COLO829 (cell line): ENCODE data around the gene RIMS3.
"Not testable (repeated sequence)": the region's sequence is repeated elsewhere in the genome, so short reads cannot be mapped to it uniquely, and the experiment has no call there.

ENCODE experiments used
- DNase-seq: peaks from one replicate; pipeline ENCODE4 v3.0.0; 2012; ENCODE audit warnings: low spot score

RIMS3 gene

GRCh38 chr1:40665335-40666171, at the start of gene RIMS3:
Gene RIMS3, minus strand, starts transcription at chr1:40665682. Its CDS starts 23,757 bp downstream, at chr1:40641925.
- peak; percentile 72 for DNase-seq

GRCh38 chr1:40712997-40713396, 47.5 kb upstream of the RIMS3 start:
- no peak for DNase-seq

GRCh38 chr1:40712405-40712944, 47.0 kb upstream of the RIMS3 start:
- no peak for DNase-seq

GRCh38 chr1:40711465-40712404, 46.3 kb upstream of the RIMS3 start:
- DNase-seq, result no peak

GRCh38 chr1:40710581-40711315, 45.3 kb upstream of the RIMS3 start:
- DNase-seq, result peak; percentile 41

- DNase-seq, result no peak
Observed at GRCh38 chr1:40709802-40710278, 44.4 kb upstream of the RIMS3 start.

- no peak for DNase-seq
Observed at GRCh38 chr1:40709100-40709801, 43.8 kb upstream of the RIMS3 start.

- DNase-seq, result no peak
Observed at GRCh38 chr1:40708750-40709099, 43.2 kb upstream of the RIMS3 start.

- no peak for DNase-seq
Observed at GRCh38 chr1:40706626-40707025, 41.1 kb upstream of the RIMS3 start.

- DNase-seq, result no peak
Observed at GRCh38 chr1:40704817-40705733, 39.6 kb upstream of the RIMS3 start.

- peak; percentile 63 for DNase-seq
Observed at GRCh38 chr1:40703316-40703715, 37.8 kb upstream of the RIMS3 start.

GRCh38 chr1:40702810-40703209, 37.3 kb upstream of the RIMS3 start:
- not testable (repeated sequence) for DNase-seq

GRCh38 chr1:40701684-40702083, 36.2 kb upstream of the RIMS3 start:
- no peak for DNase-seq

GRCh38 chr1:40699787-40700186, 34.3 kb upstream of the RIMS3 start:
- no peak for DNase-seq

GRCh38 chr1:40697436-40697835, 32.0 kb upstream of the RIMS3 start:
- no peak for DNase-seq

GRCh38 chr1:40696294-40696693, 30.8 kb upstream of the RIMS3 start:
- no peak for DNase-seq

- no peak for DNase-seq
Observed at GRCh38 chr1:40694353-40694874, 28.9 kb upstream of the RIMS3 start.

GRCh38 chr1:40693425-40693824, 27.9 kb upstream of the RIMS3 start:
- DNase-seq, result no peak

GRCh38 chr1:40692429-40692895, 27.0 kb upstream of the RIMS3 start:
- DNase-seq, result no peak
